GM10266 (cell line): Measurements from ENCODE around the gene ABCC11.

ENCODE experiments used
- DNase-seq: peaks from one replicate; pipeline ENCODE4 v3.0.0; 2012; ENCODE audit errors: extremely low spot score
- TF ChIP-seq, protein P1 (sequence below): IDR thresholded peaks from 2 replicates; pipeline ENCODE4 v1.5.1; 2012; ENCODE audit warnings: mild to moderate bottlenecking, low read depth; ENCODE audit not compliant: control insufficient read depth, insufficient read depth; ENCODE audit errors: missing control alignments

Gene ABCC11

DNA sequence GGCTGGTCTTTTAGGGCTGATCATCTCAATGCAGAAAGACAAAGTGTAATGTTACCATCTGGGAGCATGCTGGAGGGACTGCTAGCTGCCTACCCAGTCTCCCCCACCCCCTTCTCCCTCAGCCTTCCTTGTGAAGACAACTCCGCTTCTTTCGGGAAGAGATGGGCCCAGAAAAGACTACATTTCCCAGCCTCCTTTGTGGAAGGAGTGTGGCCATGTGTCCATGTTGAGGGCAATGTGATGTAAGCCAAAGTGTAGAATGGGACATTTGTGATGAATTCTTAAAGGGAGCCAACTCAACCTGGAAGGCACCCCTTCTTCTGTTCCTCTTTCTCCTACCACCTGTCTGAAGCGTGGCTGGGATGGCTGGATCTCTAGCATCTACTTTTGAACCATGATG is 107.8 kb downstream of the ABCC11 start:
- TF ChIP-seq, protein P1, sequence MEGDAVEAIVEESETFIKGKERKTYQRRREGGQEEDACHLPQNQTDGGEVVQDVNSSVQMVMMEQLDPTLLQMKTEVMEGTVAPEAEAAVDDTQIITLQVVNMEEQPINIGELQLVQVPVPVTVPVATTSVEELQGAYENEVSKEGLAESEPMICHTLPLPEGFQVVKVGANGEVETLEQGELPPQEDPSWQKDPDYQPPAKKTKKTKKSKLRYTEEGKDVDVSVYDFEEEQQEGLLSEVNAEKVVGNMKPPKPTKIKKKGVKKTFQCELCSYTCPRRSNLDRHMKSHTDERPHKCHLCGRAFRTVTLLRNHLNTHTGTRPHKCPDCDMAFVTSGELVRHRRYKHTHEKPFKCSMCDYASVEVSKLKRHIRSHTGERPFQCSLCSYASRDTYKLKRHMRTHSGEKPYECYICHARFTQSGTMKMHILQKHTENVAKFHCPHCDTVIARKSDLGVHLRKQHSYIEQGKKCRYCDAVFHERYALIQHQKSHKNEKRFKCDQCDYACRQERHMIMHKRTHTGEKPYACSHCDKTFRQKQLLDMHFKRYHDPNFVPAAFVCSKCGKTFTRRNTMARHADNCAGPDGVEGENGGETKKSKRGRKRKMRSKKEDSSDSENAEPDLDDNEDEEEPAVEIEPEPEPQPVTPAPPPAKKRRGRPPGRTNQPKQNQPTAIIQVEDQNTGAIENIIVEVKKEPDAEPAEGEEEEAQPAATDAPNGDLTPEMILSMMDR, result no peak
- no peak for DNase-seq

DNA sequence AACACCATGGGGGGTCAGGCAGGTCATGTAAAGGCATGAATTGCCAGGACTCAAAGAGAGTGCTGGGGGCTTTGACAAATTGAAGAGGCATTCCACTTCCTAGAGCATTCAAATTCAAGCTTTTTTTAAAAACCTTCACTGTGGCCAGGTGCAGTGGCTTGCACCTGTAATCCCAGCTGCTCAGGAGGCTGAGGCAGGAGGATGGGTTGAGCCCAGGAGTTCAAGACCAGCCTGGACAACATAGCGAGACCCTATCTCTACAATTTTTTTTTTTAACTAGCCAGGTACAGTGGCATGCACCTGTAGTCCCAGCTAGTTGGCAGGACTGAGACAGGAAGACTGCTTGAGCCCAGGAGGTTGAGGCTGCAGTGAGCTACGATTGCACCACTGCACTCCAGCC is 108.8 kb downstream of the ABCC11 start:
- TF ChIP-seq, protein P1, result no peak
- DNase-seq, result no peak

DNA sequence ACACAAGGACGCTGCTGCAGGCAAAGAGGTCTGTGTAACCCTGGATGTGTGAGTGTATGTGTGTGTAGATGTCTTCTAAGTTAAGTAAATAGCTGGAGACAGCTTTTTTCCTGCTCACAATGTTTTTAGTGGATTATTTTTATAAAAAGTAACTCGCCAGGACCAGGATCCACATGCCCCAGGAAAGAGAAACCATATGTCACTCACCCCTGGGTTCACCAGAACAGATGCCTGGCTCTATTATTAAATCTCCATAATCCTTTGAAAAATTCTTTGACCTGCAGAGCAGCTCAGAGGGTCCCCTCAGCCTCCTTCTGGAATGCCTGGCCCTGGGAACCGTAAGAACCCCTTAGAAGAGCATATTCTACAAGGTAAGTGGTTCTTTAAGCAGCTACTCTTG is 109.5 kb downstream of the ABCC11 start:
- DNase-seq, result no peak
- TF ChIP-seq, protein P1, result no peak

DNA sequence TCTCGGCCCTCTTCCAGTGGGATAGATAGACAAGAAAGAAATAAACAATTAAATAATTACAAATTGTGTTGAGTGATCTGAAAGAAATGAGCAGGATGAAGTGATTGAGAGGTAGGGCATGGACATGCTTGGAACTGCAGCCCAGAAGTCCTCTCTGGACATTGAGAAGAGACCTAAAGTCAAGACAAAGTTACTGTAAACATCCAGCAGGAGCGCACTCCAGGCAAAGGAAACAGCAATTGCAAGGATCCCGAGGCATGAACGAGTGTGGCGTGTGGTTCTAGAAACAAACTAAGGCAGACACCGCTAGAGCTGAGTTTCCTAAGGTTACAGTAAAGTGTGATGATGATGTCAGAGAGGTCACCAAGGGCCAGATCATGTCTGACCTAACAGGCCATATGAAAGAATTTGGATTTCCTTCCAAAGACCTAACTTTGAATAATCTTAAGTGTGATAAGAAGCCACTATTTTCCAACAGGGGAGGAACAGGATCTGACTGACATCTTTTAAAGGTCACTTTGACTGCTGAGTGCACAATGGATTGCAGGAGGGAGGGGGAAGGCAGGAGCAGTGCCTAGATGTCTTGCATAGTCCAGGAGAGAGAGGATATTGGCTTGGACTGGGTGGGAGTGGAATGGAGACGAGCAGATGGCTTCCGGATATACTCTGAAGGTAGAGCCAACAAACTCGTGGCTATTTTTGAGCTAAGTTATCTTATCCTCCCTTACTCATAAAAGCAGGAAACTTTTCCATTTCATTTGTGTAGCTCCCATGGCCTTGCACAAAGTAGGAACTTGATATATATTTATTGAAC is 110.6 kb downstream of the ABCC11 start:
- TF ChIP-seq, protein P1, result no peak

DNA sequence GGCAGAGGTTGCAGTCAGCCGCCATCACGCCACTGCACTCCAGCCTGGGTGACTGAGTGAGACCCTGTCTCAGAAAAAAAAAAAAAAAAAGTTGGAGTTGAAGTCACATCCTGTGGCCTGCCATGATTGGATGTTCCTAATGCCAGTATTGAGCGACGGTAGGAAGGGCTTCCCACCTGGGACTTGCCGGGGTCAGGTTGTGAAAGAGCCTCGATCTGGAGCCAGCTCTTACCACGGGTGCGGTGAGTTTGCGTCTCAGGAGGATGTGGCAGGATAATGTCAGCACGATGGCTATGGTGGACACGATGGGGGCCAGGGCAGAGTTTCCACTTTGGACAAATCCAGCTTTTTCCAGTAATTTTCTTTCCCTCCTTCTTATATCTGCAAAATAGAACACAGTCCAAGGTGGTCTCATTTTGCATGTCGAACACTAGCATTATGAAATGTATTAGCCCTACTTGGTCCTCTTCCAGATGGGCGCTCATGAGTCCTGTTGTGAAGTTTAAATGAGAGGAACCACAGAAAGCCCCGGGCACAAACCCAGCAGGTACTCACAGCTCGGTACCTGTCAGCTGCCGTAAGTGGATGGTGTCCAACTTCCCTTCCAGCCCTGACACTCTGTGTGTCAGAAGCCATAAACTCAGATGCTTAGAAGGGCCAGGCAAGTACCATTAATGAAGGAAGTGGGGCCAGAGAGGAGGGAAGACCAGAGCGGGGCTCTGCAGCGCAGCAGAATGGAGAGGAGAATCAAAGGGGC is 113.7 kb downstream of the ABCC11 start:
- TF ChIP-seq, protein P1, result no peak
- no peak for DNase-seq

More for the DNA sequence above, 110.6 kb downstream of the ABCC11 start:
- no peak for DNase-seq

DNA sequence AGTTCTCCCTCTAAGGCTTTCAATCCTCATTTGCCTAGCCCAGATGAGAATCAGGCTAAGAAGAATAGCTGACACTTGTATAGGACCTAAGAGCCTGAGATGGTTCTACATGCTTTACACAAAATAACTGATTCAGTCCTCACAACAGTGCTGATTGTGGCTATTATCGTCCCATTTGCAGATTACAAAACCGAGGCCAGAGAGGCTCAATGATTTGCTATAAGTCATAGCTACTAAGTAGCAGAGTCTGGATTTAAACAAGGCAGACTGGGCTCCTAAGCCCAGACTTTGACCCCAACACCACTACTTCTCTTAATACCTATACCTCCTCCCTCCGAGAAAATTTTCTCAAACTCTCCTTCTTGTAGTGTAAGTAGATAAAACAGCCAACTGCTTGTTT is 114.6 kb downstream of the ABCC11 start:
- no peak for DNase-seq
- TF ChIP-seq, protein P1, result no peak
